Stimulated activated CD4-positive, alpha-beta T cell treated with anti-CD3 and anti-CD28 coated beads, TNF-alpha, amount 100 ng/mL, for 1 hour (primary cell): Measurements from ENCODE around the gene PACSIN2.
"Not testable (repeated sequence)": the region's sequence is repeated elsewhere in the genome, so short reads cannot be mapped to it uniquely, and the experiment has no call there.

ENCODE experiments used
- DNase-seq, 3 donors: peaks; one replicate each; pipeline ENCODE4 v3.0.0-alpha.2; 2020; ENCODE audit warnings: low read depth in 3 of 3, low spot score in 1 of 3

PACSIN2 gene, protein sequence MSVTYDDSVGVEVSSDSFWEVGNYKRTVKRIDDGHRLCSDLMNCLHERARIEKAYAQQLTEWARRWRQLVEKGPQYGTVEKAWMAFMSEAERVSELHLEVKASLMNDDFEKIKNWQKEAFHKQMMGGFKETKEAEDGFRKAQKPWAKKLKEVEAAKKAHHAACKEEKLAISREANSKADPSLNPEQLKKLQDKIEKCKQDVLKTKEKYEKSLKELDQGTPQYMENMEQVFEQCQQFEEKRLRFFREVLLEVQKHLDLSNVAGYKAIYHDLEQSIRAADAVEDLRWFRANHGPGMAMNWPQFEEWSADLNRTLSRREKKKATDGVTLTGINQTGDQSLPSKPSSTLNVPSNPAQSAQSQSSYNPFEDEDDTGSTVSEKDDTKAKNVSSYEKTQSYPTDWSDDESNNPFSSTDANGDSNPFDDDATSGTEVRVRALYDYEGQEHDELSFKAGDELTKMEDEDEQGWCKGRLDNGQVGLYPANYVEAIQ

DNA sequence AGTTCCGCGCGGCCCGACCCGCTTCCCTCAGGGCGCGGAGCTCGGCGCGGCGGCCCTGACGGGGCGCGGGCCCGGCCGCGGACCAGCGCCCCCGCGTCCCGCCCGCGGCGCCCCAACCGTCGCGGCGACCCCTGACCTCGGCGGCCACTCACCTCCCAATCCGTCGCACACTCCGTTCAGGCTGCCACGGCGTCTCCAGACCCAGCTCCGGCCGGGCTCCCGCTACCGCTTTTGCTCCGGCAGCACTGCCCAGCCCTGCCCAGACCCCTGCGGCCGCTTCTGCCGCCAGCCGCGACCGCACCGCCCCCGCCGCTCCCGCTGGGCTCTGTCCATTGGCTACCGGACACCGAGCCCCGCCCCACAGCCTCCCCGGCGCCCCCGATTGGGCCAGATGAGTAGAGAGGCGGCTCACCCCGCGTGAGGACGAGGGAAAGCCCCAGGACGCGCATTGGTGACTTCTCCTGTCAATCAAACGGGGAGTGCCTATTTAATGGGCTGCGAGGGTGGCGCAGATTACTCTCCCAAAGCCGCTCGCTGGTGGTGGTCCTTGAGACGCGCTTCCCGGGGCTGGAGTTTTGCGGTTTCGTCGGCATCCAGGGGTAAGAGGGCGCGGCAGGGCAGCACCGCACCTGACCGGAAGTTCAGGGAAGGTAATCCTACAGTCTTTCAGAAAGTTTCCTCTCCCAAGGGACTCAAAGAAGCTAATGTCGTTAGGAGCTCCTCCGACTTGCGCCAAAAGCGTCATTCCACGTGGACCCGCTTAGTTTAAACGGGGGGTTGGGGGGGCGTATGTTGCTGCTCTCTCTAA, at the start of gene PACSIN2:
PACSIN2 (minus strand) TSS at position 281 of the 808 bp plus-strand sequence. CDS start 103,069 bp downstream, outside the sequence.
- peak; percentile 97 to 99 (median 98) for DNase-seq

DNA sequence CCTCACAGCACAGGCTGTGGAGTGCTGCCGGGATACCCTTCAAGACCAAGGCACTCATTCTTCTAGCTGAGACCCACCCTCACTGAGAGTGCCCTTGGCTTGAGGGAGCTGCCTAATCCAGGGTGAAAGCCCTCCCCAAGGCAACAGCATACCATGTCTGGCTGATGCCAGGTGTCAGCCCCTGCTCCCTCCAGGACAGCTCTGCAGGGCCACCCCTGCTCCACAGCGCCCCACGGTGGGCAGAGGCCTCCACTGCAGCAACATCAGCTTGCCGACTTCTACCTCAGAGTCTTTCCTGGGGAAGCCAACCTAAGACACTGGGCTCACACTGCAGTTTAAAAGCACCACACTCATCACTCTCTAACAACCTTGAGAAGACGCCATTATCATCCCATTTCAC, 45.2 kb upstream of the PACSIN2 start:
- DNase-seq, result peak in 1 of 3 donors; percentile 26

DNA sequence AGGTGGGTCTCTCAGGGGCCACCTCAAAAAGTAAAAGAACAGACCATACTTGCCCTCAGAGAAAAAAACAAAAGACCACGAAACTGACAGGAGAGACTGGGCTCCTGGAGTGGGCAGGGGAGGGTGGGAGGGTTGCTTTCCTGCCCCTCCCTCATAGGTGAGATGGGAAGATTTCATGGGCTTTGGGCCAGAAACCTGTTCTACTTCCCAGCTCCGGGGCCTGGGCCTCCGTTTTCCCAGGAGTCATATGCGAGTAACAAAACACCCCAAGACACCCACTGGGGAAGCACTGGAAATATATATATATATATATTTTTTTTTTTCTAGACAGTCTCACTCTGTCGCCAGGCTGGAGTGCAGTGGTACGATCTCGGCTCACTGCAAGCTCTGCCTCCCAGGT, 42.7 kb upstream of the PACSIN2 start:
- DNase-seq, result no peak

DNA sequence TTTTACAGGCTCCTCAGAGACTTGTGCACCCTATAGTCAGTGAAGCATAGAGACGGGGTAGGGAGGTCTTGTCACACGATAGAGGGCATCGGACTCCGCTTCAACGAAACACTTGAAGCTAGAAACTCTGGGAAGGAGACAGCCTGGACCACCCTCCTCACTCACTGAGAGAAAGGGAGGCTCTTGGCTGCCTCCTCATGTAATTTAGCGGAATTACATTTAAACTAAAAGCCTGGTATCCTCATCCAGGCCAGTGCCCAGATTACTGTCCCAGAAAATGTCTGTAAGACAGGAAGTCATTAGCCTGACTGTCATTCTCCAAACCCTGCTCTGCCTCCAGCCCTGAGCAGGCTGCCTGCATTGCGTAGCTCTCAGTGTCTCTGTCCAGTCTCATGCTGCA, 38.2 kb upstream of the PACSIN2 start:
- DNase-seq, result no peak

DNA sequence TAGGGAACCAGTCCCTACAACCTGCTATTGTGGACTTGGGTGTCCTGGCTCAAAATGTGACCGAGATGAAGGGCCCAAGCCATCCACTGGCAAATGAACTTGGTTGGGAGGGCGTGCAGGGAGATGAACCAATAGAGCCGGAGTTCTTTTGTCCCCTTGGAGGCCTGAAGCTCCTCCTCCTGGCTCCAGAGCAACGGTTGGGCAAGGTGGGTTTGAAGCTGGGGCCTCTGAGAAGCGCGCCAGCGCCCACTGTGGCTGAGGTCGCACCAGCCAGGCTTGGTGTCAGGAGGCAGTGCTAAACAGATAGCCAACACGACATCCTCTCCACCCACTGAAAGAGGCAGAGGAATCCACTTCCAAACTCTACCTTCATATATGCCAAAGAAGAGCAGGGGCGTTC, 36.0 kb upstream of the PACSIN2 start:
- DNase-seq, result no peak

DNA sequence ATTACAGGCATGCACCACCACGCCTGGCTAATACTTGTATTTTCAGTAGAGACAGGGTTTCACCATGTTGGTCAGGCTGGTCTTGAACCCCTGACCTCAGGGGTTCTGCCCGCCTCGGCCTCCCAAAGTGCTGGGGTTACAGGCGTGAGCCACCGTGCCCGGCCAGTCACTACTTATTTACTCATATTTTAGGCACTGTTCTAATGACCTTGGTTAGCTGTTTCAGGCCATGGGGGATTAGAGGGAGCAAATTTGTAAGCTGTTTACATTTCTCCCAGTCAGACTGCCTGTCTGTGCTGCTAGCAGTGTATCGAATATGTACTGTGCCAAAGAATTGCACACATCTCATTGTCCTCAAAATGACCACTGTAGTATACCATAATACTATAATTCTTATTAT, 32.7 kb upstream of the PACSIN2 start:
- DNase-seq, result no peak

DNA sequence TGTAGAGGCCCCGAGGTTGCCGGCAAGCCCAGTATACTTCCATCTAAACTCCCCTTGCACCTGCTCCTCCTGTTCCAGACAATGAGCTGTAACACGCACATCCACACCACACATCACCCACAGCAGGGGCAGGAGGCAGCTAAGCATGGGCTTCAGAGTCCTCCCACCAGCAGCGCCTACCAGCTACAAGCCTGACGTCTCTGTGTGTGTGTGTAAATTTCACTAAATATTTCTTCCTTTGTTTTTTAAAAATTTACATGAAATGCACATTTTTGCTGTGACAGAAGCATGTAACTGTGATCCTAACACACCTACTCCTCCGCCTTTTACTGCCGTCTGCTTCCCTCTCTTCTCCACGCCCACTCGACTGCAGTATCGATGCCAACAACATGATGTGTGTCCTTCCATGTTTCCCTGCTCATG, 29.4 kb upstream of the PACSIN2 start:
- no peak for DNase-seq

DNA sequence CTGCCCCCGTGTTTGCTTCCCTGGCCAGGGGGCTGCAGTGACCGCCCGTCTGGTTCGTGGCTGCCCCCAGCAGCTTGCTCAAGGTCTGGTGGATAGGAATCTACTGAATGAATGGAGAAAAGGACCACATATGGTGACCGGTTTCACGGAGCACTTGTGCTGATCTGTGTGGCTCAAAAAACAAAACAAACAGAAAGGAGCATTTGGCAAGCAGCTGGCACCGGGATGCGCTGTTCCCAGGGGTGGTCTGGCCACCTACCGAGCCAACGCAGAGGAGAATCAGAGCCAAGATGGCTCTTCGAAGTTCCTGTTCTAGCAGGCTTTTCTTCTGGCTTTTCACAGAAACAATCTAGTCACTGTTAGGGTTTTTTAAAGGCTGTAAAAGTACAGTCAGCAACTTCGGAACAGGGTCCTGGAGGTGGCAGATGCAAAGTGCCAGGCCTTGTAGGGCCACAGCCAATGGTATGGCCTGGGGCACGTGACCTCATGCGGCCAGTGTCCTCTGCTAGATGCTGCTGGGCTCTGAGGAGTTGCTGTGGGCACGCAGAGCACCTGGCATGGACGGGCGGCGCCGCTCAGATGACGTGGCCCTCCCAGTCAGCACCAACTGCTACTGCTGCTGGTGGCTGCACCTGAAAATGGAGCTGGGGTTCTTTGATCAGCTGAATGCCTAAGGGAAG, 27.3 kb upstream of the PACSIN2 start:
- no peak for DNase-seq

DNA sequence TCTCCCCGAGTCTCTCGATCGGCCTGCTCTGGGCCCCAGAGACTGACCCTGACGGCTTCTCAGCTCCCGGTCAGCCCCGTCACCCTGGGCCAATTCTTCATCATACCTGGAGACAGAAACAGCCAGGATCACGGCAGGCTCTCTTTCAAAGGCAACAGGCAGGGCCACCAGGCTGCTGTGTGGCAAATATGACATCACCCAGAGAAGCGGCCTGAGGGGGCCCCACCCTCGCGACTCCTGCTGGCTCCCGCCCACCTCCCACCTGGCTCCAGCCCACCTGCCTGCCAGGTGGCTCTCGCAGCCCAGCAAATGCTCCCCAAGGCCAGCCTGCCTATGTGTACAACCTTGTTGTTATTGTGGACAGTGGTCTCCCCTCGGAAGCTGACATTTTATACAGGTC, 24.9 kb upstream of the PACSIN2 start:
- DNase-seq, result no peak

DNA sequence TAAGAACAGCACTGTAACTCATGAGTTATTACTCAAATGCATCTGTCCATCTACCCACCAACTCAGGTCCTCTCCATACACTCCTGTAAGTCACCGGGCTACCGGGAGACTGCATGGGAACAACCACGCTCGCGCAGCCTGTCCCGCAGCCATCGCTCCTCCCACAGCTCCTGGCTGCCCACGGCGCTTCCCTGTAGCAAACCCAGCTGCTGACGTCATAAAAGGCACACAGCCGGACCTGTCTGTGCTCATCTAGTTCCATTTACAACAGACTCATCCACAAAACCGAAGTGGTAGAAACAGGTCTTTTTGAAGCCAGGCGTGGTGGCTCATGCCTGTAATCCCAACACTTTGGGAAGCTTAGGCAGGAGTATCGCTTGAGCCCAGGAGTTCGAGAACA, 23.4 kb upstream of the PACSIN2 start:
- no peak for DNase-seq

DNA sequence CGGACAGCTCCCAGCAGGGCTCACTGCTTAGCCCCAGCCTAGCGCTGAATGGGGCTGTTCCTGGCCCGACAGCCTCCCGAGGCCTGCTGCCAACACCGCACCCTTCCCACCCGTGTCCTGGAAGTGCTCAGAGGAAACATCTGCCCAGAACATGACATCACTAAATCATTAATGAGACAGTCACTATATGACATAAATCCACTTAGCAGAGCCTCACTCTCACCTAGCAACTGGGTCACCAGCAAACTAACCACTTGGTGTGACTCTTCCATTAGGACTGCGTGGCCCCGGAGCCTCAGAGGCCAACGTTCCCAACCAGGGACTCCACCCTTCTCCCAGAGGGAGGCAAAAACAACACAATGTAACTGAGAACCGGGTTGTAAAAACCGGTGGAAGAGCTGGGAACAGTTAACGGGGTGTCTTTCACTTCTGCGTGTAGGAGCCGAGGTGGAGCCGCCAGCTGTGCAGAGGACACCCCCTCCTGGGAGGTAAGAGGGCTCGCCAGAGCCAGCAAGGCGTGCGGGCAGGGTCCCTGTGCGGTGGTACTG, 21.4 kb upstream of the PACSIN2 start:
- no peak for DNase-seq

DNA sequence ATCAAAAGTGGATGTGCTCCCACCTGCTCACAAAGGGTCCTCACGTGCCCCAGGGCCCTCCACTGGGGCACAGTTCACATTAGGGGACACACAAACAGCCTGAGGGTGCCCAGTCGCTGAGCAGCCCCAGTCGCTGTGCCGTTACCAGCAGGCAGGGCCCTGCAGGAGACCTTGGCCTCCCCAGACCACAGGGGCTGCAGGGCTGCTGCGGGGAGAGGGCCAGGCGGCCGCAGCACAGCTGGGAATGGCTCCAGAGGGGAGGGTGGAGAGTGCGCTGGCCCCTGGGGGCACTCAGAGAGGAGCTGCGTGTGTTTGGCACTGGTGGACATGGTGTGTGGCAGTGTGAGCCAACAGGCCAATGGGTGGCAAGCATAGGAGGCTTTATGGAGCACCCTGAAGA, 20.3 kb upstream of the PACSIN2 start:
- DNase-seq, result no peak

DNA sequence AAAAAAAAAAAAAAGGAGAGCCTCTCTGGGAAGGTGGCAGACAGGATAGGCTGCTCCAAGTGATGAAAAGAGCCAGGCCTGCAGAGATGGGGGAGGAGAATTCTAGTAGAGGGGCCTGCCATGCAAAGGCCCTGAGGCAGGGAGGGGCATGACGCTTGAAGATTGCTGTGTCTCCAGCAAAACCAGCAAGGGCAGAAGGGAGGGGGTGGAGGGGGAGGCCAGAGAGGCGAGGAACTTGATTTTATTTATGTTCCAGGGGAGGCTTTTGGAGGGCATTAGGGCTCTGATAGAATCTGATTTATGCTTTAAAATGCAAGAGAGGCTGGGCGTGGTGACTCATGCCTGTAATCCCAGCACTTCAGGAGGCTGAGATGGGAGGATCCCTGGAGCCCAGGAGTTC, 16.7 kb upstream of the PACSIN2 start:
- no peak for DNase-seq

DNA sequence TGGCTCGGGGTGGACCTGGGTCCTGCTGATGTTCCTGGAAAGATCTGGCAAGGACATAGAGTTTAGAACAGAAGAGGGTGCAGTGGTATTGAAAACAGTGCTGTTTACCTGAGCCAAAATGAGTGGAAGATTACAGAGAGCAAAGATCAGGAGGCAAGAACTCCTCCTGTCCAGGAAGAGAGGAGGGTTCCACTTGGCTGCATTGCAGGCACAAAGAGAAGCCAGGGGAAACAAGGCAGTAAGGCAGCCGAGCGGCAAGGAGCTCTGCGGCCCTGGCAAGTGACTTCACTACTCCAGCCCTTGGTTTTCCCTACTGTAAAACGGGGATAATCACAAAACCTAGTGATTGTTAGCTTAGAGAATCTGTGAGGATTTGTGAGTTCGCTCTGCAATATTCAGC, 3.7 kb upstream of the PACSIN2 start:
- no peak for DNase-seq

DNA sequence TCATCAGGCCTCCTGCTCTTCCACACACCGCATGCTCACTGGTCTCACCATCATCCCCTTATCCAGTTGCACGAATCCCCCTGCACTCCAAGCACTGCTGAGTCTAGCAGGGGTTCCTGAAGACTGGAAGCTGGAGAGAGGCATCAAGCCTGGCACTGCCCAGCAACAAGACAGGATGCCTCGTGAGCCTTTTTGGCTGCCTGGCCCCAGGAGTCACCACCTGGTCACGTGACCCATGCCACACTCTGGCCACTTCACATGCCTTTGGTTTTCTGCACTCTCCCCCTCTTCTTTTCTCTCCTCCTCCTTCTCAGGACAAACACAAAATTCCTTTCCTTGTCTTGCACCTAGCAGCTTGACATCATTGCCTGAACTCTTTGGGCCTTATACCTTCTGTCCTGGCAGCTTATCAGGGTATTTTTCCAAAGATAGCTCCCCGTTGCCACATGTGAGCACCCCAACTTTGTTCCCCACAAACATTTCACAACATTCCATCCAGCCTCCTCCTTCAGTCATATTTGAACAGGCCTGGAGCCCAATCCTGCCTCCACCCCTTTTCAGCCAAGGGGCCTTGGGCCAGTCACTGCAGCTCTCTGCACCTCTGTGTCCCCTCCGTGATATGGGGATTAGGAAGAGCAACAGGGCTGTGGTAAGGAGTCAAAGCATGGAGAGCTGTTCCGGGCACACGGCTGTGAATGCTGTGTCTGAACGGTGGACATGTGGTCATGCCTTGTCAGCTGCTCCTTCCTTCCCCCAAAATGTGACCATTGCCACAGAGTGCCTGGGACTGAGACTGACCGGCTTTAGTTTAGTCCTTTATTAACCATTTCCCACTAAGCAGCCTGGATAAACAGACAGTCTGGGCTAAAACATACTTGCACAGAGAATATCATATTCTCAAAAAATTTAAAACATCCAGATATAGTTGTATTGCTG, 2.8 kb upstream of the PACSIN2 start:
- DNase-seq, result no peak

DNA sequence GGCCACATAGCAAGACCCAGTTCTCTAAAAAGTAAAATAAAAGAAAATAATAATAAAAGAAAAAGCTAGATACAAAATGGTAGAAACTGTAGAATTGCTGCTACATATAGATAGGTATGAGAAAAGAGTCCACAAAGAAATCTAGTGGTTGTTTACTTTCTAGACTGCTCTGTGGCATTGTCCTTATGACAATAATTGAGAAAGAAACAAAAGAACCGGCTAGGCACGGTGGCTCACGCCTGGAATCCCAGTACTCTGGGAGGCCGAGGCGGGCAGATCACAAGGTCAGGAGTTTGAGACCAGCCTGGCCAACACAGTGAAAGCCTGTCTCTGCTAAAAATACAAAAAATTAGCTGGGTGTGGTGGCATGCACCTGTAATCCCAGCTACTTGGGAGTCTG, 1.2 kb upstream of the PACSIN2 start:
- not testable (repeated sequence) for DNase-seq

DNA sequence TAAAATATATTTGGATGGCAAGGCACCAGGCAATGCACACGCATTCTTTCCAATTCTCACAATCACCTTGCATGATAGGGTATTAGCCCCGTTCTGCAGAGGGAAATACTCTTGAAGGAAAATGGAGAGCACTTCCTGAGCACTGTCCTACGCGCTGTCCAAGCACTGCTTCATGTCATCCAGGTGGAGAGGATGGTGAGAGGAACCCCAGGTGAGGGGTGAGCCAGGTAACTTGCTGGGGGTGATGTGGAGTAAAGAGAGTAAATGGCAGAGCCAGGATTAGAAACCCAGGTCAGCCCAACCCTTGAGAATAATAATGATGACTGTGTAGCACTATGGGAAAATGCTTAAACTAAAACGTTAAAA, 711 bp upstream of the PACSIN2 start:
- DNase-seq, result no peak

DNA sequence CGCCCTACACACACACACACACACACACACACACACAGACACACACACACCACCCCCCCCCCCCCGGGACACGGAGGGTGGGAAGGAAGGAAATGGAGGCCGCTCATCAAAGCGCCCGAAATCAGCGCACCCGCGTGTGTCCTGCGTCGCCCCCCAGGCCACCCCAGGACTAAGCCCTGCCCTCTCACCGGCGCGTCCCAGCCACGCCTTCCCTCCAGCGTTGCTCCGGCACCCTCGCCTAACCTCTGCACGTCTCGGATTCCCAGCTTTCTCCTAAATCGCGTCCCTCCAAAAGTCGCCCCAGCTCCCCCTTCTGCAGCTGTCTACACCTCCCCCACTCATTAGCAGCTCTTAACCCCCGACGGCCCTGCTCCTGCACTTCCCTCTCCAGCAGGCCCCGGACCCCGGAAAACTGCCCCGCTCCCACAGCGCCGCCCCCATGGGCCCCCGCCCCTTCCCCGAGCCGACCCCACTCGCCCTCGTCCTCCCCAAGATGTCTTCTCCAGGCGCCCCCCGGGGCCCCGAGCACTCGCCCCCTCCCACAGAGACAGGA, 557 bp downstream of the PACSIN2 start:
- DNase-seq, result peak in 1 of 3 donors; percentile 14

DNA sequence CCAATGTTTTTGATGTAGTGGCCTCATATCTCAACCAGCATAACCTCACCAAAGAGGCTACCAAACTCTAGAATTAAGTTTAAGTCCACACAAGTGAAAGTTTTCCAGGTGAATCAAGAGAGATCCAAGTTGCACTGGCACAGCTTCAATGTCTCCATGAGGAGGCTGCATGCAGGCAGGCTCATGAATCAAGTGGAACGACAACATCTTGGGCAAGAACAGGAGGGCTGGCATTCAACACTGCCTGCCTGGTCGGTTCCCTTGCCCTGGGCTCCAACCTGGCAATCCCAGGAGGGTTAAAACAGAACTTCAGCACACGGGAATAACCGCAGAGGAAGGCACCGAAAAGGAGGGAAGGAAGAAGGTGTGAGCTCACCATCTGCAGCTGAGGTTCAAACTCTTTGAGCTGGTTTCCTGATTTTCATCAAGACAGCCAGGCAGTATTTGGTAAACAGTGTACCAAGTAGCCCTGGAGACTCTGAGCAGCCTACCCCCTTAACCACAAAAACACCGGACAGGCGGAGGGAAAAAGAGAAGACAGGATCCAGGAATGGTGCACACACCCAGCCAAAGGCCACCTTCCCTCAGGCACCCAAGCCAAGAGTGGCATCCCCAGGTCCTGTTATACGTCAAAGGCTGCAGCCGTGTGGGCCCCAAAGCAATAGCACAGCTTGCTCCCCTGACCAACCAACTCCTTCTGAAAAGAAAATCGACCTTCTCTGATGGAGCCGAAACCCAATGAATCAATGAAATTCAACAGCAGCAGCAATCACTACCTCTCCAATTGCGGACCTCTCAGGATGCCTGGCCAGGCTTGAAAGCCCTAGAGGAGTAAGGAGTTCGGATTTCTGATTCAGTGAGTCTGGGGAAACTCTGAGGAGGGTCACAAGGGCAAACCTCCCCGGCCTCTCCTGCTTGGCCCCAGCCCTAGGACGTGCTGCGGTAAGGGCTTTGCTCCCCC, 1.3 kb downstream of the PACSIN2 start:
- DNase-seq, result no peak
